A549 (cell line): ENCODE measurements around the gene SLIT3. TPM values are rescaled to one million over a fixed set of nuclear protein-coding genes. Genes with fewer than 3 reads are reported as not detected.

Experiments used
- ATAC-seq, 2 experiments: fragments of 200-7000 bp in 1 of 2; fragments of >200 bp in 1 of 2; cut with Nextera tagmentation in 1 of 2; cut with Tn5 transposase in 1 of 2; 3 replicates each; pipeline versions ENCODE4 v1.8.0 to v1.9.1; 2018 to 2020; ENCODE audit warnings: mild to moderate bottlenecking in 1 of 2, moderate library complexity in 1 of 2
- CTCF ChIA-PET: fragments of 300-600 bp; sonication (Branson Sonifier 250); formaldehyde crosslinking; extraction: SDS; loops from one replicate; lab custom pipeline; 2021; ENCODE audit warnings: antibody characterized with exemption, inconsistent platforms; lab: Yijun Ruan, JAX
- POLR2A ChIA-PET: fragments of 350-600 bp; formaldehyde crosslinking; extraction: SDS; loops from one replicate; lab custom pipeline; 2021; ENCODE audit warnings: antibody characterized with exemption, inconsistent platforms; lab: Yijun Ruan, JAX
- DNase-seq, 2 experiments: peaks; one replicate each; pipeline versions ENCODE4 v3.0.0 to v3.0.0-alpha.2; 2011 to 2016; ENCODE audit warnings: low read depth in 1 of 2, low spot score in 1 of 2
- FAIRE-seq: peaks from 2 replicates; lab custom pipeline; 2011; peaks lifted over from hg19 to GRCh38; lab: Jason Lieb, UNC
- H3K27ac ChIP-seq, 2 experiments: fragments of >200 bp; sonication (Bioruptor Twin); formaldehyde crosslinking; 3 replicates each; pipeline ENCODE4 v1.5.1; 2016 to 2017
- H3K4me1 ChIP-seq: fragments of >200 bp; sonication (Bioruptor Twin); formaldehyde crosslinking; 3 replicates; pipeline ENCODE4 v1.6.1; 2016
- H3K4me2 ChIP-seq: fragments of >200 bp; sonication (Bioruptor Twin); formaldehyde crosslinking; 3 replicates; pipeline ENCODE4 v1.6.1; 2016
- H3K4me3 ChIP-seq: fragments of >200 bp; sonication (Bioruptor Twin); formaldehyde crosslinking; 3 replicates; pipeline ENCODE4 v1.5.1; 2016
- H3K9me3 ChIP-seq: fragments of >200 bp; sonication (Bioruptor Twin); formaldehyde crosslinking; 3 replicates; pipeline ENCODE4 v1.6.1; 2016
- CBX2 ChIP-seq: fragments of 200-600 bp; sonication (generic); IDR thresholded peaks from 2 replicates; pipeline ENCODE4 v1.6.1; 2016; ENCODE audit warnings: low read depth, mild to moderate bottlenecking, borderline replicate concordance
- CEBPB ChIP-seq, 2 experiments: fragments of >200 bp in 1 of 2; sonication (Bioruptor Twin) in 1 of 2; formaldehyde crosslinking in 1 of 2; IDR thresholded peaks; 2 replicates each; pipeline ENCODE4 v1.6.1; 2012 to 2016
- CHD2 ChIP-seq: fragments of 150-350 bp; IDR thresholded peaks from 2 replicates; pipeline ENCODE4 v1.6.1; 2014; ENCODE audit warnings: low read length; ENCODE audit not compliant: partially characterized antibody
- CTCF ChIP-seq: fragments of >200 bp; sonication (Bioruptor Twin); formaldehyde crosslinking; IDR thresholded peaks from 3 replicates; pipeline ENCODE4 v1.5.1; 2016
- ESRRA ChIP-seq: fragments of 150-350 bp; IDR thresholded peaks from 2 replicates; pipeline ENCODE4 v1.6.1; 2014; ENCODE audit warnings: mild to moderate bottlenecking, low read length, borderline replicate concordance
- FOSL2 ChIP-seq, 2 experiments: fragments of 450-650 bp in 1 of 2; fragments of >200 bp in 1 of 2; sonication (Bioruptor Twin) in 1 of 2; formaldehyde crosslinking; IDR thresholded peaks; 2 replicates each; pipeline versions ENCODE4 v1.5.0 to v1.6.1; 2016 to 2020; ENCODE audit warnings: mild to moderate bottlenecking in 1 of 2, moderate library complexity in 1 of 2
- FOXS1 ChIP-seq: fragments of 250-450 bp; sonication (Bioruptor Pico); IDR thresholded peaks from 2 replicates; pipeline ENCODE4 v1.5.0; 2020; ENCODE audit warnings: mild to moderate bottlenecking, moderate library complexity
- HDAC2 ChIP-seq: fragments of 200-600 bp; sonication (generic); IDR thresholded peaks from 2 replicates; pipeline ENCODE4 v1.6.1; 2016
- HOXA7 ChIP-seq: fragments of 250-450 bp; sonication (Bioruptor Pico); IDR thresholded peaks from 2 replicates; pipeline ENCODE4 v1.5.0; 2020; ENCODE audit warnings: mild to moderate bottlenecking, moderate library complexity
- HOXB5 ChIP-seq: fragments of 250-450 bp; sonication (Bioruptor Pico); IDR thresholded peaks from 2 replicates; pipeline ENCODE4 v1.5.0; 2020; ENCODE audit warnings: mild to moderate bottlenecking, moderate library complexity
- JUN ChIP-seq, 2 experiments: fragments of >200 bp; sonication (Bioruptor Twin); formaldehyde crosslinking; IDR thresholded peaks; 2 replicates in 1 of 2; 3 replicates in 1 of 2; pipeline ENCODE4 v1.6.1; 2016 to 2017
- JUNB ChIP-seq: fragments of >200 bp; sonication (Bioruptor Twin); formaldehyde crosslinking; IDR thresholded peaks from 2 replicates; pipeline ENCODE4 v1.6.1; 2016
- KDM1A ChIP-seq: fragments of 200-600 bp; sonication (generic); IDR thresholded peaks from 2 replicates; pipeline ENCODE4 v1.6.1; 2016; ENCODE audit warnings: low read depth, mild to moderate bottlenecking
- MAZ ChIP-seq: fragments of 150-350 bp; IDR thresholded peaks from 2 replicates; pipeline ENCODE4 v1.6.1; 2014; ENCODE audit warnings: antibody characterized with exemption, low read depth, low read length, borderline replicate concordance
- MYC ChIP-seq: IDR thresholded peaks from 2 replicates; pipeline ENCODE4 v1.6.1; 2012; ENCODE audit warnings: mild to moderate bottlenecking, inconsistent platforms, low read length, improper control_type of control experiment, borderline replicate concordance
- NFE2L2 ChIP-seq: fragments of 150-350 bp; conservative IDR thresholded peaks from 2 replicates; pipeline ENCODE4 v1.6.1; 2014; ENCODE audit warnings: low read length
- PHF8 ChIP-seq: fragments of 200-600 bp; sonication (generic); IDR thresholded peaks from 2 replicates; pipeline ENCODE4 v1.6.1; 2016; ENCODE audit warnings: low read depth, mild to moderate bottlenecking, antibody characterized with exemption, moderate library complexity, borderline replicate concordance
- POLR2A ChIP-seq: IDR thresholded peaks from 2 replicates; pipeline ENCODE4 v1.6.1; 2012; ENCODE audit warnings: mild to moderate bottlenecking, low read length
- RNF2 ChIP-seq: fragments of 200-600 bp; sonication (generic); IDR thresholded peaks from 2 replicates; pipeline ENCODE4 v1.6.1; 2016; ENCODE audit warnings: low read depth, mild to moderate bottlenecking, antibody characterized with exemption, moderate library complexity, borderline replicate concordance
- SMC3 ChIP-seq: fragments of >200 bp; sonication (Bioruptor Twin); formaldehyde crosslinking; IDR thresholded peaks from 3 replicates; pipeline ENCODE4 v1.6.1; 2018; ENCODE audit warnings: inconsistent platforms
- SREBF2 ChIP-seq: fragments of 450-650 bp; IDR thresholded peaks from 2 replicates; pipeline ENCODE4 v1.6.1; 2014; ENCODE audit warnings: mild to moderate bottlenecking, moderate library complexity
- ZFP36 ChIP-seq: fragments of 450-650 bp; IDR thresholded peaks from 2 replicates; pipeline ENCODE4 v1.6.1; 2014; ENCODE audit warnings: borderline replicate concordance; ENCODE audit not compliant: partially characterized antibody
- ZSCAN20 ChIP-seq: fragments of 250-450 bp; sonication (Bioruptor Pico); IDR thresholded peaks from 2 replicates; pipeline ENCODE4 v1.8.0; 2022; ENCODE audit warnings: mild to moderate bottlenecking, moderate library complexity
- WGBS: methylation state at CpG from one replicate; pipeline ENCODE4 v1.1.6; 2017; ENCODE audit errors: missing lambda C conversion rate; 5-methylcytosine and 5-hydroxymethylcytosine counted together
- polyA plus RNA-seq, 4 experiments: library from polyadenylated mRNA; depleted of rRNA in 3 of 4; stranded (reverse); fragments of >200 nt; fragmentation: RNase III in 1 of 4; extraction: RNeasy Plus Mini Kit Qiagen cat#74134 plus additional on column Dnase treatment in 1 of 4; gene quantifications; 2 replicates in 3 of 4; 3 replicates in 1 of 4; pipeline ENCODE4 v1.2.3, GENCODE V29; 2011 to 2017
- TF ChIP-seq, protein P1 (sequence below): fragments of 150-350 bp; IDR thresholded peaks from 2 replicates; pipeline ENCODE4 v1.6.1; 2014; ENCODE audit warnings: low read depth, mild to moderate bottlenecking, low read length
- TF ChIP-seq, protein P2 (sequence below): fragments of 250-450 bp; sonication (Bioruptor Pico); IDR thresholded peaks from 2 replicates; pipeline ENCODE4 v1.5.0; 2021; ENCODE audit warnings: mild to moderate bottlenecking, moderate library complexity, borderline replicate concordance

Gene SLIT3
- polyA plus RNA-seq, 2 of the 4 experiments (the other 2 are of a cell fraction) = 12.7 to 22.9 TPM

DNA sequence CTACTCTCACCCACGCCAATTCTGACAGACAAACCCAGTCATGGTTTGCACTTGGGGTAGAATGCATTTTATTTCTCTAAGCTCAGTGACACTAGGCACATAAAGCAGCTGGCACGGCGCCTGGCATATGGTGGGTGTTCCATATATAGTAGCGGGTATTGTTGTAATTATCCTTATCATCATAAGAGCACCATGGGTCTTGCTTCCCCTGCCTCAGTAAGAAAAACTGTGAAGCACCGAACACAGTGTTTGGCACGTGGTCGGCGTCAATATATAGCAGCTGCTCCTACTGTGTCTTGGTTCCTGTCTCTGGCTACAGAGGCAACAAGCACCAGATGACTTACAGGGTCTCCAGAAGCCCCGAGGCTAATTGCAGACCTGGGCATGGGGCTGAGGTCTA lies 527.7 kb downstream of the SLIT3 start:
- H3K4me3 ChIP-seq = no peak overlapping the region
- WGBS = 85% methylated on average over 9 of the region's 9 CpGs
- CTCF ChIA-PET = interaction anchor here (1.2 kb wide), 1 partner anchor 17 kb away, joined by 3 read pairs; no protein-coding TSS in a partner anchor
- no peaks in the 10 kb centered on the region for H3K4me1 ChIP-seq
- peaks cover 4% of the 10 kb centered on the region; the same call in 2 of the 3 replicates for H3K9me3 ChIP-seq
- TF ChIP-seq CEBPB (IDR thresholded peaks at IDR 0.05) (no peak), ESRRA (no peak), PHF8 (no peak), CHD2 (no peak), ZSCAN20 (CRISPR knock-in tag) (no peak), CBX2 (no peak), JUNB (no peak), SMC3 (no peak), MYC (no peak), RNF2 (no peak), HOXB5 (CRISPR knock-in tag) (no peak), CTCF (no peak), FOXS1 (CRISPR knock-in tag) (no peak), POLR2A (no peak), SREBF2 (no peak)
- TF ChIP-seq, protein P1, sequence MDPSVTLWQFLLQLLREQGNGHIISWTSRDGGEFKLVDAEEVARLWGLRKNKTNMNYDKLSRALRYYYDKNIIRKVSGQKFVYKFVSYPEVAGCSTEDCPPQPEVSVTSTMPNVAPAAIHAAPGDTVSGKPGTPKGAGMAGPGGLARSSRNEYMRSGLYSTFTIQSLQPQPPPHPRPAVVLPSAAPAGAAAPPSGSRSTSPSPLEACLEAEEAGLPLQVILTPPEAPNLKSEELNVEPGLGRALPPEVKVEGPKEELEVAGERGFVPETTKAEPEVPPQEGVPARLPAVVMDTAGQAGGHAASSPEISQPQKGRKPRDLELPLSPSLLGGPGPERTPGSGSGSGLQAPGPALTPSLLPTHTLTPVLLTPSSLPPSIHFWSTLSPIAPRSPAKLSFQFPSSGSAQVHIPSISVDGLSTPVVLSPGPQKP = no peak
- TF ChIP-seq, all 56 proteins: peak for 0
- Histone ChIP-seq H3K27ac (no peak overlapping the region), H3K4me2 (no peak overlapping the region)
- DNase-seq = no peak
- FAIRE-seq = no peak
- POLR2A ChIA-PET = no interaction called here
- no peak for ATAC-seq

DNA sequence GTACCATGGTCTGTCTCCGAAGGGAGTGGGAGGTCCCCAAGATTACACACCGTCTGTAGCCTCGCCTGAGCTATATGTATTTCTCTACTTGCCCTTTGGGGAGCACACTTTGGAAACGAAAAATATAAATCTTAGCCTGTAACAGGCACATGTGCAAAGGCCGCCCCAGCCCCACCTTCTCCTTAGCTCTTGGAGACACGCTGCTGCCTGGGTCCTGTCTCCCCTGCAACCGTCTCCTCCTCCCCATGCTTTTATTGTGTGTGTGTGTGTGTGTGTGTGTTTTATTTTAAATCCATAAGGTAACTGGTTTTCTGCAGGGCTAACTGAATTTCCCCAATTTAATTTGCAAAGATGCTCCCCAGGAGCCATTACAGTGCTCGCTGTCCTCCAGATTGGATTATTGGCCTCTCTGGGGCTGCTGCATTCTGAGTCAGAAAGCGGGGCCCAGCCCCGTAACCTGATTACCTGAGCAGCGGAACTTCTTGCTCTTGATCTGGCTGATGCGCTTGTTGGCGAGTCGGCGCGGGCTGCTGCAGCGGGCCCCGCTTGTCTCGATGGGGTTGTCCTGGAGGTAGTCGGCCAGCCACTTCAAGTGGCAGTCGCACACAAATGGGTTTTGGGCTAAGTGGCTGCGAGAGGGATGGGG lies 528.5 kb downstream of the SLIT3 start:
- Histone ChIP-seq H3K4me2 (no peak overlapping the region), H3K4me3 (no peak overlapping the region), H3K4me1 (no peaks in the 10 kb centered on the region), H3K27ac (no peak overlapping the region), H3K9me3 (peaks cover 10% of the 10 kb centered on the region; the same call in 2 of the 3 replicates)
- POLR2A ChIA-PET = no interaction called here
- WGBS = 89% methylated on average over 14 of the region's 22 CpGs
- ATAC-seq = no peak
- CTCF ChIA-PET = interaction anchor here (0.7 to 1.3 kb wide), 4 partner anchors 9 to 92 kb away, joined by 3 read pairs; no protein-coding TSS in a partner anchor
- FAIRE-seq = no peak
- no peak for DNase-seq
- TF ChIP-seq CBX2 (no peak), MYC (no peak), CTCF (no peak), ESRRA (no peak), FOXS1 (CRISPR knock-in tag) (no peak), ZFP36 (no peak), HDAC2 (no peak), NFE2L2 (no peak), MAZ (no peak), KDM1A (no peak), FOSL2 (IDR thresholded peaks at IDR 0.05) (no peak), FOSL2 (CRISPR knock-in tag; IDR thresholded peaks at IDR 0.05) (no peak), HOXA7 (CRISPR knock-in tag) (no peak), JUN (IDR thresholded peaks at IDR 0.05) (no peak)
- TF ChIP-seq, protein P2, sequence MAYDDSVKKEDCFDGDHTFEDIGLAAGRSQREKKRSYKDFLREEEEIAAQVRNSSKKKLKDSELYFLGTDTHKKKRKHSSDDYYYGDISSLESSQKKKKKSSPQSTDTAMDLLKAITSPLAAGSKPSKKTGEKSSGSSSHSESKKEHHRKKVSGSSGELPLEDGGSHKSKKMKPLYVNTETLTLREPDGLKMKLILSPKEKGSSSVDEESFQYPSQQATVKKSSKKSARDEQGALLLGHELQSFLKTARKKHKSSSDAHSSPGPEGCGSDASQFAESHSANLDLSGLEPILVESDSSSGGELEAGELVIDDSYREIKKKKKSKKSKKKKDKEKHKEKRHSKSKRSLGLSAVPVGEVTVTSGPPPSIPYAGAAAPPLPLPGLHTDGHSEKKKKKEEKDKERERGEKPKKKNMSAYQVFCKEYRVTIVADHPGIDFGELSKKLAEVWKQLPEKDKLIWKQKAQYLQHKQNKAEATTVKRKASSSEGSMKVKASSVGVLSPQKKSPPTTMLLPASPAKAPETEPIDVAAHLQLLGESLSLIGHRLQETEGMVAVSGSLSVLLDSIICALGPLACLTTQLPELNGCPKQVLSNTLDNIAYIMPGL (CRISPR knock-in tag) = no peak
